Activated T-cell treated with anti-CD3 and anti-CD28 coated beads, Interleukin-2, amount 50 U/mL, for 1 hour (primary cell): Measurements from ENCODE around the gene EMD.
"Not testable (repeated sequence)": the region's sequence is repeated elsewhere in the genome, so short reads cannot be mapped to it uniquely, and the experiment has no call there.

Experiments used
- DNase-seq: peaks from one replicate; pipeline ENCODE4 v3.0.0-alpha.2; 2020

The EMD gene

DNA sequence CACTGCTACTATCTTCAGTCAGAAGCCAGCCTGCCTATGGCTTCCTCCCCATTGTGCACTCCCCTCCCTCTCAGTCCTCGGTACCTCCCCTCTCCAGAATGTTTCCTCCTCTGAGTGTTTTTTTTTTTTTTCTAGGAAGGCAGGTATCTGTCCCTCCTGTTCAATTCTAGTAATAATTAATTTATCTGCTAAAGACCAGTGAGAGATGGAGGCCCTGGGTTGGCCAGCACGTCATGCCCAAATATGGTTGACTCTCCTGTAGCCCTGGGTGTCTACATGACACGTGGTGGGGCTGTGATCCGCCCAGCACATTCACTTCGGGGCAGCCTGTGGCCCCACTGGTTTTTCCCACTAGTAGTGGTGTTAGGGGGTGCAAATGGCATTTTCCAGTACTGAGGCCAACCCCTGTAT, 6.5 kb upstream of the EMD start:
- DNase-seq, result no peak

DNA sequence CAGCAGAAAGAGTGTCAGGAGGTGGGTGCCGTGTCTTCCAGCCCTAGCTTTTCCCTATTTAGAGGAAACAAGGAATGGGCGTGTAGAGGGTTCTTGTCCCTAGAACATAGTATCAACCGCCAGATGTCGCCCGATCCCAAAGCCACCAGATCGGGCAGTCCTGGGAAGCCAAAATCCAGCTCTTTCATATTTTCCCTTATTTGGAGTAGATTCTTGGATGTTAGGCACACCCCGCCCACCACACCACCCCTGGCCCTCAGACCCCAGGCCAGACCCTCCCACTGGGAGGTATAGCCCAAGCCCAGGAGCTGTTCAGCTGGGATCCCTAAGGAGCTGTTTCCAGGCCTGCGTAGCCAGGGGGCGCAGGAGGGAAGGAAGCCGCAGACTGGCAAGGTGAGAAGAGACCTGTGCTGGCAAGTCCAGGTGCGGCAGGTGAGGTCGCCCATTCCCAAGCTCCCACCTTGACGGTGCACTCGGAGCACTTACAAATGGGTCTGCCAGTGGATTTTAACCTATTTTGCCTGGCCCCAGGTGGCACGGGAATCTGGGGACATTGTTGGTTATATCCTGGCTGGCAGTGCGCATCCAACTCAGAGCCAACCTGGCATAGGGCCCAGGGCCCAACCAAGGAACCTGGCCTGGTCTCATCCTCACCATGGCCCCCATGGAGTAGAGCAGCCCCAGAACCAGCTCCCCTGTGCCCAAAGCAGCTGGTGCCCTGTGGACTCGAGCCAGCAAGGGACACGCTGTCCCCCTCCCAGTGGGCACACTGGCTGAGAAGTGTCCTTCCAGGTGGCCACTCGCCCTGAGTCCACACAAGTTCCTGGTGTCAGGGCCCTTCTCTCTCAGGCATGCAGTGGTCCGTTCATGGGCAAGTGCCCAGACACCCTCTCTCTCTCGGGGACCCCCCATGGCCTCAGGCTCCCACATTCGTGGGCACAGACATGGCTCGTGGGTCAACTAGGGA, 5.5 kb upstream of the EMD start:
- no peak for DNase-seq

DNA sequence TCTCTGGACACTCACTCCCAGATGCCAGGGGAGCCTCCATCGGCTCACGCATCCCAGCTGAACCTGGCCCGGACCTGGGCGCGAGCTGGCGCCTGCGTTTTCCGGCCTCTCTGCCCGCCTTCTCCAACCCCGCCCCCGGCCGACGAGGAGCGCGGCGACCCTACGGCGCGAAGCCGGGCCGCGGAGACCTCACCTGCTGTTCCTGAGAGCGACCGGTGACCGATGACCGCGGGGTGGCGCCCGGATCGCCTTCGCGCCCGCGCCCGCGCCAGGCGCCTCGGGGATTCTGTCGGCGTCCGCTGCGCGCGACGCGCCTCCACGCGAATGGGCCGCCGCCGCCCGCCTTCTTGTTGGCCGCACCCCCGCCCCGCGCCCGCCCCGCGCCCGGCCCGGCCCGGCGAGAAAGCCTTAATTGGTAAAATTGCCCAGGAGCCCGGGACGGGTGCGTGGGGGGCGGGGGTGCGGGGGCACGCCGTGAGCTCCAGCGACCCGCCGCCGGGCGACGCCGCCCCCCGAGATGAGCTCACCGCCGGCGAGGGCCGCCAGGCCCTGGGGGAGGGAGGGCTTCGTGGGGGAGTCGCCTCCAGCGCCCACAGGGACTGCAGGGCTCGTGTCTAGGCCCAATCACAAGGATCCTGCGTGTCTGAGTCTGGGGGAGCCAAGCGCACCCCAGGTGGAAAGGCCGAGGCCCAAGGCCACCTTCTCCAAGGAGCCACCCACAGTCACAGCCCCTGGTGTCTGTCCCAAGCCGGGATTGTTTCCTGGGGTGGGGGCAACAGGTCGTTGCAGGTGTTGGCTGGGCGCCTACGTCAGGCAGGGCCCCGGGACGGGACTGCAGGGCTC, 4.6 kb upstream of the EMD start, which contains the start of gene FLNA:
Gene FLNA, minus strand, starts transcription at position 322 of the 843 bp plus-strand sequence. CDS start 3,389 bp downstream, outside the sequence.
- no peak for DNase-seq

DNA sequence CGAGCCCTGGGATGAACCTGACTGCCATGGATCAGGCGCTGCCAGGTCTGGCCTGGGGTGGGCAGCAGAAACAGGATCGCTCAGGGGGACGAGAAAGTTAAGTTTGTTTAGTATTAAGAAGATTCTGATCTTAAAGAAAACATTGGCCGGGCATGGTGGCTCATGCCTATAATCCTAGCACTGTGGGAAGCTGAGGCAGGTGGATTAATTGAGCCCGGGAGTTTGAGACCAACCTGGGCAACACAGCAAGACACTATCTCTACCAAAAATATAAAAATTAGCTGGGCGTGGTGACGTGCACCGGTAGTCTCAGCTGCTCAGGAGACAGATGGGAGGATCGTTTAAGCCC, 4.0 kb upstream of the EMD start:
- no peak for DNase-seq

GRCh38 chrX:154376774-154377173, 2.3 kb upstream of the EMD start:
- DNase-seq, result no peak

DNA sequence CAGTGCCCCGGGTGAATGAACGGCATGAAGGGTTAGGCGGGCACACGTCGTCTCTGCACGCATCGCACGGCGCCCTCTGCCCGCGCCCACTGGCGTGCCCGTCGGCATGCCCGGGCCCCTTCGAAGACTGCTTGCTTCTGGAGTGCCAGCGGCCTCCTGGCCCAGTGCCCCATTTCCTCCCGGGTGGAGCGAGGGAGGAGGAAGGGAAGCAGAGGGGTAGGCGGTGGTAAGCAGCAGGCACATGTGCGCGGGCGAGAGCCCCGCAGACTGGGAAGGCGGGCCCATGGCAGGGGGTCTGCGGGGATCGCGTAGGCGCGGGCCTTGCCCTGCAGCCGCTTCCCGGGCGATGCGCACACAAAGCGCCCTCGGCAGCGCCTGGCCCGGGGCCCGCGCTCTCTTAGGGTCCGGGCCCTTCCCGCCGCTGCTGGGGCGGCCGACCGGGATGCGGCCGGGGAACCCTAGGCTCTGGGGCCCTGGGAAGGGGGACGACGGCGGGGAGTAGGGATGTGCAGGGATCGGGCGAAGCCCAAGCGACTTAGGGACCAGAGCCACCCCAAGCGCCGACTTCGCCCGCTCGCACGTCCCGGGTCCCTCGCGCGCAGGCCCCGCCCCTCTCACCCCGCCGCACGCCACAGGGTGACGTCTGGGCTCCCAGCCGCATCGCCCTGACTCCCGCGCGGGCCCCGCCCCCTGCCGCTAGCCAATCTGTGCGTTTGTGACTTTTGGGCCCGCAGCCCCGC, 866 bp upstream of the EMD start:
- peak; percentile 64 for DNase-seq

GRCh38 chrX:154379569-154379951, 465 bp downstream of the EMD start:
- no peak for DNase-seq

DNA sequence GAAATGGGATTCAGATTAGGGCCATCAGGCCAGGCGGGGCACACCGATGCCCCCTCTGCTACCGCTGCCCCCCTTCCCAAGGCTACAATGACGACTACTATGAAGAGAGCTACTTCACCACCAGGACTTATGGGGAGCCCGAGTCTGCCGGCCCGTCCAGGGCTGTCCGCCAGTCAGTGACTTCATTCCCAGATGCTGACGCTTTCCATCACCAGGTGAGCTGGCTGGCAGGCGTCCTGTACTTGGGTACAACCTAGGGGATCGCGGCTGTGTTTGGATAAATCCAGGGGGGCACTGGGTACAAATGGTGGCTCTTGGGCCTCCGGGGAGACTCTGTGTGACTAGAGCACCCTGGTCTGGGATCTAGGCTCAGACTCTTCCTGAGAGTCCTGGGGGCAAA, 1.1 kb downstream of the EMD start:
- DNase-seq, result no peak

DNA sequence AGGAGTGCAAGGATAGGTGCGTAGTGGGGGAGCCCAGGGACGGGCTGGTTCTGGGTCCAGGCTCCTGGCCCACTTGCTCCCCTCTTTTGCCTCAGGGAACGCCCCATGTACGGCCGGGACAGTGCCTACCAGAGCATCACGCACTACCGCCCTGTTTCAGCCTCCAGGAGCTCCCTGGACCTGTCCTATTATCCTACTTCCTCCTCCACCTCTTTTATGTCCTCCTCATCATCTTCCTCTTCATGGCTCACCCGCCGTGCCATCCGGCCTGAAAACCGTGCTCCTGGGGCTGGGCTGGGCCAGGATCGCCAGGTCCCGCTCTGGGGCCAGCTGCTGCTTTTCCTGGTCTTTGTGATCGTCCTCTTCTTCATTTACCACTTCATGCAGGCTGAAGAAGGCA, 1.7 kb downstream of the EMD start:
- DNase-seq, result no peak

DNA sequence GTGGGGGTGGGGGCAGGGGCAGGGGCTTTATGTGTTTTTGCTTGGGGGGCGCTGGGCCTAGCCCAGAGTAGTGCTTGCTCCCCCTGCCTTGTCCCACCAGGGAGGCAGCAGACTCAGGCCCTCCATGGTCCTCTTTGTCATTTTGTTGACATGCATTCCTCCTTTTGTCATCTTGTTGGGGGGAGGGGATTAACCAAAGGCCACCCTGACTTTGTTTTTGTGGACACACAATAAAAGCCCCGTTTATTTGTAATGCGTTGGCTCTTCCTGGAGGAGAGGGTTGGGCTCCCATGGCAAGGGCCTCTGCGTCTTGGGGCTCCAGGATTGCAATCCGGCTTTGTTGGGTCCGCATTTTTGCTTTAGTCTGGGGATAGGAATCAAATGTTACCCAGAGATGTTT, 2.2 kb downstream of the EMD start:
- DNase-seq, result no peak

- peak; percentile 21 for DNase-seq
Observed at GRCh38 chrX:154382483-154383069, 3.5 kb downstream of the EMD start.

GRCh38 chrX:154383359-154384283, 4.5 kb downstream of the EMD start:
- DNase-seq, result peak; percentile 20

DNA sequence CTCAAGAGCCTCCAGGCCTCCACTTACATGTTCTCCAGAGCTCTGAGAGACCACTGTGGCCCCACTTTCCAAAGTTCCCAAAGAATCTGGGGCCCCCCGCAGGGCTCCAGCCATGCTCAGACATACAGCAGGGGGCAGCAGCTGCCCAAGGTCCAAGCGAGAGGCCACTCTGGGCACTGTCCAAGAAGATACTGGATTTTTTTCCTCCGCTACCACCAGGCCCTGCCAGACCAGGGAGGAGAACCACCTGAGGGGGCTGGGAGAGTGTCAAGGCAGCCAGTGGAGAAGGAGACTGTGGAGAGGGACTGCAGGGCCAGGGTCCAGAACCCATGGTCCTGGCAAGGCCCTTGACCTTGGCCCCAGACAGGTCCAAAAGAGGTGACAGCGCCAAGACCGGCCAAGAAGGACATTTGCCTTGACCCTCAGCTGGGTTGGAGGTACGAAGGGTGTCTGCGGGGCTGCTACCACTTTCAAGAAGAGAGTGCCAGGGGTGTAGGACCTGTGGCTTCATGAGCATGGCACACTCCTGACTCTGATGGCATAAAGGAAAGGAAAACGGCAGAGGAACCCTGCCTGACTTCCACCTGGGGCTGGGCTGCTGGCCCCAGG, 5.3 kb downstream of the EMD start:
- DNase-seq, result no peak

- not testable (repeated sequence) for DNase-seq
Observed at GRCh38 chrX:154388094-154388493, 9.0 kb downstream of the EMD start.

GRCh38 chrX:154388649-154389048, 9.6 kb downstream of the EMD start:
- DNase-seq, result not testable (repeated sequence)

GRCh38 chrX:154389812-154390747, 11.0 kb downstream of the EMD start:
- DNase-seq, result peak; percentile 65

DNA sequence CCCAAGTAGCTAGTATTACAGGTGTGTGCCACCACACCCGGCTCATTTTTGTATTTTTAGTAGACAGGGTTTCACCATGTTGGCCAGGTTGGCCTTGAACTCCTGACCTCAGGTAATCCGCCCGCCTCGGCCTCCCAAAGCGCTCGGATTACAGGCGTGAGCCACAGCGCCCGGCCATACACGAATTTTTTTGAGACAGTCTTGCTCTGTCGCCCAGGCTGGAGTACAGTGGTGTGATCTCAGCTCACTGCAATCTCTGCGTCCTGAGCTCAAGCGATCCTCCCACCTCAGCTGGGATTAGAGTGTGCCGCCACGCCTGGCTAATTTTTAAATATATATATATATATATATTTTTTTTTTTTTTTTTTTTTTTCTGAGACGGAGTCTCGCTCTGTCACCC, 17.3 kb downstream of the EMD start:
- DNase-seq, result not testable (repeated sequence)

DNA sequence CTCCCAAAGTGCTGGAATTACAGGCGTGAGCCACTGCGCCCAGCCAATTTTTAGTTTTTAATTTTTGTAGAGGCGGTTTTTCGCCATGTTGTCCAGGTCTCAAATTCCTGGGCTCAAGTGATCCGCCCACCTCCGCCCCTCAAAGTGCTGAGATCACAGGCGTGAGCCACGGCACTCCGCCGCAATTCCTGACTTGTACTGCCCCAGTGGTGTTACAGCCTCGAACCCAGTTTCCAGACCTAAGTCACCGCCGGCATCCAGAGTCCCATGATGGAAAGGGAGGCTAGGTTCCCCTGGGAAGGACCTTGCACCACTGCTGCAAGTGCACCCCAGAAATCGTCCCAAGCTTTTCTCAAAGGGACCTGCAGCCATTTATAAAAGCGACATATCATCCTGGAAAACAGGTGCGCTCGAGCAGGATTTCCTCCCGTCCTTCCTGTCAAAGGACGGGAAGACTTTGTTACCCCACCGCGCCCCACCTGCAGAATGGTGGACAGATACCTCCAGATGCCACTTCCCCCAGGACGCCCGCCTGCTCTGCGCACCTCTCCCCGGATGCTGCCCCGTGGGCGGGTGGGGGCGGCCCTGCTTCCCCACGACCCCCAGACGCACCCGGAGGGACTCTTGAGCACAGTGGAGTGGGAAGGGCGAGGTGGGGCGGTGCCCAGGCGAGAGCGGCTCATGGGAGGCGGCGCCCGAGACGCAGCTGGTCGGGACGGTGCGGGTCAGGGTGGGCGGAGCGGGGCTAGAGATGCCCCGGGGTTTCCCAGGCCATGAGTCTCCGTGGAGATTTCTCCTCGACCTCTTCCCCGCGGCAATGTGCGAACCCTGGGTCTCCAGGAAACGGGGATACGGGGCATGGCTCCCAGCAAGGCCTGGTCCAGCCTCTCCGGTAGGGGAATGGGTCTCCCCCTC, 18.1 kb downstream of the EMD start:
- DNase-seq, result no peak
